Thoracic aorta (tissue), 2 donors: ENCODE data around the gene SGCE. TPM values are rescaled to one million over a fixed set of nuclear protein-coding genes. Genes with fewer than 3 reads are reported as not detected.

Experiments
- ATAC-seq: fragments of 150-250 bp; one replicate; pipeline ENCODE4 v1.8.0; 2017; ENCODE audit warnings: low read depth; ENCODE audit not compliant: insufficient number of reproducible peaks, low FRiP score
- DNase-seq: peaks from one replicate; pipeline ENCODE4 v3.0.0-alpha.2; 2020; ENCODE audit warnings: low spot score
- H3K27ac ChIP-seq, 2 donors: fragments of 200-600 bp; sonication (generic); 1 replicate in 1 of 2; 2 replicates in 1 of 2; pipeline ENCODE4 v1.5.1; 2016; ENCODE audit warnings: mild to moderate bottlenecking in 2 of 2, moderate library complexity in 2 of 2
- H3K27me3 ChIP-seq: fragments of 200-600 bp; sonication (generic); replicated peaks from 2 replicates; pipeline ENCODE4 v1.6.0; 2016; ENCODE audit warnings: mild to moderate bottlenecking; ENCODE audit not compliant: insufficient read depth
- H3K36me3 ChIP-seq: fragments of 200-600 bp; sonication (generic); one replicate; pipeline ENCODE4 v1.5.1; 2016
- H3K4me1 ChIP-seq, 2 donors: fragments of 200-600 bp; sonication (generic); 1 replicate in 1 of 2; 2 replicates in 1 of 2; pipeline versions ENCODE4 v1.5.1 to v1.6.0; 2016; ENCODE audit warnings: low read depth in 2 of 2, mild to moderate bottlenecking in 1 of 2; ENCODE audit not compliant: control insufficient read depth in 1 of 2
- H3K4me3 ChIP-seq: fragments of 200-600 bp; sonication (generic); 2 replicates; pipeline ENCODE4 v1.5.1; 2016; ENCODE audit warnings: mild to moderate bottlenecking
- H3K9me3 ChIP-seq: fragments of 200-600 bp; sonication (generic); 2 replicates; pipeline ENCODE4 v1.5.1; 2016
- total RNA-seq, 2 donors: library from RNA; depleted of rRNA; stranded (reverse); fragments of >200 nt; gene quantifications; one replicate each; pipeline versions ENCODE4 v1.1.0 to v1.2.3, GENCODE V29; 2016
- TF ChIP-seq, protein P1 (sequence below): fragments of 200-600 bp; sonication (generic); IDR thresholded peaks from one replicate; pipeline ENCODE4 v1.5.1; 2019; ENCODE audit warnings: antibody characterized with exemption

The SGCE gene
- total RNA-seq, 2 donors from 2014 or later: 106 to 131 TPM

DNA sequence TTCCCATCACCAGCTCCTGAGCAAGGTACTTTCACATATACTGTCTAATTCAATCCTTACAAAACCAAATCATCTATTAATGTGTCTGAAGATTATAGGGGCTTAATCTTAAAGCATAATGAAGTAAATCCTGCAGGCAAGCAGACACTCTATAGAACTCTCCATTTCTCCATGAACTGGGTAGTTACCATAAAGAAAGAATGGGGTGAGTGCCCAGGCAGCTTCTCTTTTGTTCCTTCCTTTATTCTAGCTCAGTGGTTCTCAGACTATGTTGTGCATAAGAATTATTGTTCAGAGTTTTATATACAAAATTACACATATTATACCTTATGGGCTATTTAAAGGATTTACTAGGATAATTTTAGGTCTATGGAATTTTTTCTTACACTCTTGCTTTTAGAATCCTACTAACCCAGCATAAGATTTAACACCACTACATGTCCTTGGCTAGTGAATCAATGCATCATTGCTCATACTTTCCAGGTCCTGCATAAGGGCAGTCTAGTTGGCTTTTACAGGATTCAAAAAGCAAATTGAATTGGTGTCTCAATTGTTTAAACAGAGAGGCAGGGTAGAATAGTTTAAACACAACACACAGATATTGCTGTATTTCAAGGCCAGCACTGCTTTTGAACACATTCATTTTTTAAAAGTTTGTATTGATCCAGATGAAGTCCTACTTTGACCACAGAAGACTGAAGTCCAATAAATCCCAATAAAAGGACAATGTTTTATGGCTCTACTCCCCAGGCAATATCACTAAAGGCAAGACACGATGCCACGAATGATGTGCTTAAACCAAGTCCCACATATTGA lies 12.9 kb downstream of the SGCE start:
- no peaks in the 10 kb centered on the region for H3K27me3 ChIP-seq
- H3K4me3 ChIP-seq: no peak overlapping the region
- H3K27ac ChIP-seq: no peak overlapping the region
- no peak for ATAC-seq
- DNase-seq: no peak
- H3K36me3 ChIP-seq: no peaks in the 10 kb centered on the region
- H3K9me3 ChIP-seq: no peaks in the 10 kb centered on the region
- TF ChIP-seq, protein P1, sequence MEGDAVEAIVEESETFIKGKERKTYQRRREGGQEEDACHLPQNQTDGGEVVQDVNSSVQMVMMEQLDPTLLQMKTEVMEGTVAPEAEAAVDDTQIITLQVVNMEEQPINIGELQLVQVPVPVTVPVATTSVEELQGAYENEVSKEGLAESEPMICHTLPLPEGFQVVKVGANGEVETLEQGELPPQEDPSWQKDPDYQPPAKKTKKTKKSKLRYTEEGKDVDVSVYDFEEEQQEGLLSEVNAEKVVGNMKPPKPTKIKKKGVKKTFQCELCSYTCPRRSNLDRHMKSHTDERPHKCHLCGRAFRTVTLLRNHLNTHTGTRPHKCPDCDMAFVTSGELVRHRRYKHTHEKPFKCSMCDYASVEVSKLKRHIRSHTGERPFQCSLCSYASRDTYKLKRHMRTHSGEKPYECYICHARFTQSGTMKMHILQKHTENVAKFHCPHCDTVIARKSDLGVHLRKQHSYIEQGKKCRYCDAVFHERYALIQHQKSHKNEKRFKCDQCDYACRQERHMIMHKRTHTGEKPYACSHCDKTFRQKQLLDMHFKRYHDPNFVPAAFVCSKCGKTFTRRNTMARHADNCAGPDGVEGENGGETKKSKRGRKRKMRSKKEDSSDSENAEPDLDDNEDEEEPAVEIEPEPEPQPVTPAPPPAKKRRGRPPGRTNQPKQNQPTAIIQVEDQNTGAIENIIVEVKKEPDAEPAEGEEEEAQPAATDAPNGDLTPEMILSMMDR: no peak
- H3K4me1 ChIP-seq: no peaks in the 10 kb centered on the region

DNA sequence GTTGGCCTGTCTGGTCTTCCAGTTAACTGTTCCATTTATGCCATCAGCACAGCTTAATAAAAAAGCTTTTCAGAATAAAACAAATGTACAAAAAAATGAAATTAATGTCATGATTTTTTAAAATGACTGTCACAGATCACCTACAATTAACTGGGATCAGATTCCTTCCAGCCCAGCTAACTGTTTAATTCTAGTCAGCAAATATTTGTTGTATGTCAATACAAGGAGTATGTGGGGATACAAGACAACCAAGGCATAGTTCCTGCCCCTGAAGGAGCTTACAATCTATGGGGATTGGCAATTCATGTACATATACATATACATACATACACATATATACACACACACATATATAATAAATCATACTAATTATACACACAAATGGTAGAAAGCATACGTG lies 16.5 kb downstream of the SGCE start:
- no peak for DNase-seq
- ATAC-seq: no peak
- no peak overlapping the region for H3K4me3 ChIP-seq
- no peak overlapping the region for H3K27ac ChIP-seq
- H3K9me3 ChIP-seq: no peaks in the 10 kb centered on the region
- H3K4me1 ChIP-seq: no peaks in the 10 kb centered on the region
- no peaks in the 10 kb centered on the region for H3K36me3 ChIP-seq
- H3K27me3 ChIP-seq: no peaks in the 10 kb centered on the region
- TF ChIP-seq, protein P1: no peak

DNA sequence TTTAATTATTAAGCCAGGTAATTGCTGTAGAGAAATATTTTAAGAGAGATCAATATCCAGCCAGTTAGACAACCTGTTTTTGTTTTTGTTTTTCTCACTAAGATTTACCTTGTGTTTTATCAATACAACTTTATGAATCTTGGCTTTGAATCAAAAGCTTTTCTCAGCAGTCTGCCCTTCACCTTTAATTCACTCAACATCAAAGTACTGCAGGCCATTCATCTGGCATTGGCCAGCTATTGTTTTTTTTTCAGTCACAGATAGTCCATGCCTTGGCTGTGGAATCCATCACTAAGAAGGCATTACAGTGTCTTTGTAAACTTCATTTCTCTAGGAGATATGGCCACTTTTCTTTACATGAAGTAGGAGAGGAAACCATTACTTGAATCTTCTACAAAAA lies 20.2 kb downstream of the SGCE start:
- Histone ChIP-seq H3K9me3 (no peaks in the 10 kb centered on the region), H3K4me3 (no peak overlapping the region), H3K4me1 (peaks cover 7 to 8% of the 10 kb centered on the region in 2 donors), H3K36me3 (no peaks in the 10 kb centered on the region), H3K27ac (no peak overlapping the region), H3K27me3 (no peaks in the 10 kb centered on the region)
- no peak for ATAC-seq
- DNase-seq: no peak
- TF ChIP-seq, protein P1: no peak

DNA sequence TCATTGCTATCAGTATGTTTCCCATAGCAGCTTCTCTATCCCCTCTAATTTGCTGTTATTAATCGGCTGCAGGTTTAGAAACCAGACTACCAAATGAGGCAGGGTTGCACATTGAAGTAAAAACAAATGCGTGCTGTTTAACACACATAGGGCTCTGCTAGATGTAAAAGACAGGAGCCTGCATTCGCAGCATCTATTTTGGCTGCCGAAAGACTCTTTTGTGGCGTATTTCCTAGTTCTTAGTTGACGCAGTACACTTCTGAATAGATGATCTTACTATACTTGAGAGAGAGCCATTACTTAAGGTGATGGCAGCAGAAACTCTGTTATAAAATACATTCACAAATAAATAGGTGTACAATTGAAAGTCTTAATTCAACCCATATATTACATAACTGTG lies 21.4 kb downstream of the SGCE start:
- Histone ChIP-seq H3K27ac (no peak overlapping the region), H3K9me3 (no peaks in the 10 kb centered on the region), H3K27me3 (no peaks in the 10 kb centered on the region), H3K4me3 (no peak overlapping the region), H3K4me1 (peaks cover 7 to 8% of the 10 kb centered on the region in 2 donors), H3K36me3 (no peaks in the 10 kb centered on the region)
- ATAC-seq (no peak), DNase-seq (no peak)
- TF ChIP-seq, protein P1: no peak

DNA sequence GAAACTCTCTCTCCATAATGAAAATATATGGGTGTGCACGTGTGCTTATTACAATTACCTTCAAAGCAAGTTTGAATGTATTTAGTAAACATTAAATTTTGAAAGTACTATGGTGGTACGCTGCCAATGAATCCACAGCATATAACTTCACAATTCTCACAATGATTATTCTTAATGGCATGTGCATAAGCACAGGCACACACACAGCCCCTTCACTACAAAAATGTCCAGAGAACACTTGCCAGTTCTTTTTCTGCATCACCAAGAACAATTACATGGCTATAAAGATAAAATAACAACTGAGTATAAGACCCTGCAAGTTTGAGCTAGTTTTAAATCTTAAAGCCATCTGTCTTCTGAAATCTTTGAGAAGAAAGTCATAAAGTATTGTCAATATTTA lies 22.2 kb downstream of the SGCE start:
- no peaks in the 10 kb centered on the region for H3K27me3 ChIP-seq
- DNase-seq (no peak), ATAC-seq (no peak)
- no peak overlapping the region for H3K4me3 ChIP-seq
- no peaks in the 10 kb centered on the region for H3K36me3 ChIP-seq
- TF ChIP-seq, protein P1: no peak
- no peaks in the 10 kb centered on the region for H3K9me3 ChIP-seq
- peaks cover 7 to 8% of the 10 kb centered on the region in 2 donors for H3K4me1 ChIP-seq
- H3K27ac ChIP-seq: no peak overlapping the region
